Spleen (tissue), 11 donors: Measurements from ENCODE around the gene SHOX. TPM values are rescaled to one million over a fixed set of nuclear protein-coding genes. Genes with fewer than 3 reads are reported as not detected.

Experiments used
- DNase-seq: peaks from one replicate; pipeline ENCODE4 v3.0.0-alpha.2; 2020
- H3K27ac ChIP-seq, 8 donors: fragments of 200-600 bp; sonication (generic) in 7 of 8; 1 replicate in 4 of 8; 2 replicates in 4 of 8; pipeline versions ENCODE4 v1.5.0 to v1.8.0; 2016 to 2021; ENCODE audit warnings: inconsistent platforms in 4 of 8, mild to moderate bottlenecking in 4 of 8, moderate library complexity in 1 of 8
- H3K27me3 ChIP-seq, 7 donors: fragments of 200-600 bp; sonication (generic) in 6 of 7; replicated peaks in 1 of 7; 1 replicate in 4 of 7; 2 replicates in 3 of 7; pipeline versions ENCODE4 v1.5.0 to v1.8.0; 2016 to 2021; ENCODE audit warnings: inconsistent platforms in 3 of 7, mild to moderate bottlenecking in 1 of 7
- H3K36me3 ChIP-seq, 6 donors: fragments of 200-600 bp; sonication (generic) in 5 of 6; 1 replicate in 4 of 6; 2 replicates in 2 of 6; pipeline versions ENCODE4 v1.5.0 to v1.8.0; 2016 to 2021; ENCODE audit warnings: inconsistent platforms in 2 of 6
- H3K4me1 ChIP-seq, 6 donors: fragments of 200-600 bp; sonication (generic) in 5 of 6; 1 replicate in 3 of 6; 2 replicates in 3 of 6; pipeline versions ENCODE4 v1.5.0 to v1.8.0; 2016 to 2021; ENCODE audit warnings: inconsistent platforms in 3 of 6
- H3K4me3 ChIP-seq, 8 donors: fragments of 200-600 bp; sonication (generic) in 7 of 8; 1 replicate in 4 of 8; 2 replicates in 4 of 8; pipeline versions ENCODE4 v1.5.0 to v1.8.0; 2016 to 2021; ENCODE audit warnings: inconsistent platforms in 4 of 8, mild to moderate bottlenecking in 4 of 8, moderate library complexity in 2 of 8
- H3K9me3 ChIP-seq, 8 donors: fragments of 200-600 bp; sonication (generic) in 7 of 8; 1 replicate in 4 of 8; 2 replicates in 4 of 8; pipeline versions ENCODE4 v1.5.0 to v1.8.0; 2016 to 2021; ENCODE audit warnings: inconsistent platforms in 4 of 8
- POLR2A ChIP-seq, 3 donors: fragments of 450-650 bp; IDR thresholded peaks; one replicate each; pipeline ENCODE4 v1.5.1; 2017; ENCODE audit warnings: antibody characterized with exemption in 3 of 3, mild to moderate bottlenecking in 1 of 3
- POLR2AphosphoS5 ChIP-seq, 3 donors: sonication (generic); formaldehyde crosslinking; IDR thresholded peaks; one replicate each; pipeline ENCODE4 v1.5.1; 2017; ENCODE audit warnings: antibody characterized with exemption in 3 of 3
- WGBS, 5 donors: extraction: QIAGEN DNeasy Blood & Tissue Kit in 3 of 5; methylation state at CpG; one replicate each; pipeline versions ENCODE4 v1.1.5 to v1.1.7; 2013 to 2018; 5-methylcytosine and 5-hydroxymethylcytosine counted together
- intact Hi-C: fragments of 100-400 bp; cut with DNase I; formaldehyde crosslinking; loops from one replicate; pipeline ENCODE4 v1.15.0; 2023; ENCODE audit warnings: low total_unique reads
- polyA plus RNA-seq, 3 donors: library from polyadenylated mRNA; stranded (reverse); fragments of 200-250 nt; gene quantifications; one replicate each; pipeline ENCODE4 v1.2.1, GENCODE V29; 2013
- total RNA-seq, 7 donors: library from RNA; depleted of rRNA in 3 of 7; stranded (reverse); fragments of >200 nt in 3 of 7; fragmentation: NEBNext Ultra II Directional in 4 of 7; extraction: Animal tissue kit (Norgen Biotek cat#: 25700) in 4 of 7; gene quantifications; one replicate each; pipeline versions ENCODE4 v1.1.0 to v1.2.1, GENCODE V29; 2016 to 2021
- TF ChIP-seq, protein P1 (sequence below), 11 experiments: fragments of 200-600 bp in 7 of 11; fragments of 450-650 bp in 4 of 11; sonication (generic) in 4 of 11; IDR thresholded peaks in 8 of 11; conservative IDR thresholded peaks in 3 of 11; 1 replicate in 7 of 11; 2 replicates in 4 of 11; pipeline versions ENCODE4 v1.4.0 to v1.8.0; 2016 to 2021; ENCODE audit warnings: antibody characterized with exemption in 11 of 11, inconsistent platforms in 4 of 11, mild to moderate bottlenecking in 1 of 11
- donor health status: healthy with polysubstance abuse.
- donor health status: DM: no; HTN: no; CAD: no; lungs with moderate emphysema.
- donor health status: DM: no; HTN: no; CAD: no.
- donor health status: Bipolar disorder and iron deficiency.
- donor health status: healthy.
- donor health status: DM: no; HTN: no; CAD: no.
- donor health status: DM: yes; HTN: yes; CAD: no.

The SHOX gene
- total and polyA plus RNA-seq, 10 donors, result not detected

DNA sequence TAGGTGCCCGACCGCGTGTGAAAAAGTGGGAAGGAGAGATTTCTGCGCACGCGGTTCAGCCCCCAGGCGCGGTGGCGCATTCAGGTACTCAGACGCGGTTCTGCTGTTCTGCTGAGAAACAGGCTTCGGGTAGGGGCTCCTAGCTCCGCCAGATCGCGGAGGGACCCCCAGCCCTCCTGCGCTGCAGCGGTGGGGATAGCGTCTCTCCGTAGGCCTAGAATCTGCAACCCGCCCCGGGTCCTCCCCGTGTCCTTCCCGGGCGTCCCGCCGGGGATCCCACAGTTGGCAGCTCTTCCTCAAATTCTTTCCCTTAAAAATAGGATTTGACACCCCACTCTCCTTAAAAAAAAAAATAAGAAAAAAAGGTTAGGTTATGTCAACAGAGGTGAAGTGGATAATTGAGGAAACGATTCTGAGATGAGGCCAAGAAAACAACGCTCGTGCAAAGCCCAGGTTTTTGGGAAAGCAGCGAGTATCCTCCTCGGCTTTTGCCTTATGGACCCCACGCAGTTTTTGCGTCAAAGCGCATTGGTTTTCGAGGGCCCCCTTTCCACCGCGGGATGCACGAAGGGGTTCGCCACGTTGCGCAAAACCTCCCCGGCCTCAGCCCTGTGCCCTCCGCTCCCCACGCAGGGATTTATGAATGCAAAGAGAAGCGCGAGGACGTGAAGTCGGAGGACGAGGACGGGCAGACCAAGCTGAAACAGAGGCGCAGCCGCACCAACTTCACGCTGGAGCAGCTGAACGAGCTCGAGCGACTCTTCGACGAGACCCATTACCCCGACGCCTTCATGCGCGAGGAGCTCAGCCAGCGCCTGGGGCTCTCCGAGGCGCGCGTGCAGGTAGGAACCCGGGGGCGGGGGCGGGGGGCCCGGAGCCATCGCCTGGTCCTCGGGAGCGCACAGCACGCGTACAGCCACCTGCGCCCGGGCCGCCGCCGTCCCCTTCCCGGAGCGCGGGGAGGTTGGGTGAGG, 3.7 kb downstream of the SHOX start:
- peak; percentile 48 for DNase-seq
- intact Hi-C loops, result no loop called here
- H3K36me3 ChIP-seq, result no peaks in the 10 kb centered on the region
- peaks cover 0 to 25% (median 10%) of the 10 kb centered on the region in 6 donors for H3K4me1 ChIP-seq
- H3K27me3 ChIP-seq, result peaks cover 6 to 94% (median 91%) of the 10 kb centered on the region in 7 donors
- WGBS, 5 donors, result 5 to 9% (median 6%) methylated on average over 68 to 84 of the region's 84 CpGs
- TF ChIP-seq POLR2A (IDR thresholded peaks at IDR 0.05), result no peak
- TF ChIP-seq, protein P1, sequence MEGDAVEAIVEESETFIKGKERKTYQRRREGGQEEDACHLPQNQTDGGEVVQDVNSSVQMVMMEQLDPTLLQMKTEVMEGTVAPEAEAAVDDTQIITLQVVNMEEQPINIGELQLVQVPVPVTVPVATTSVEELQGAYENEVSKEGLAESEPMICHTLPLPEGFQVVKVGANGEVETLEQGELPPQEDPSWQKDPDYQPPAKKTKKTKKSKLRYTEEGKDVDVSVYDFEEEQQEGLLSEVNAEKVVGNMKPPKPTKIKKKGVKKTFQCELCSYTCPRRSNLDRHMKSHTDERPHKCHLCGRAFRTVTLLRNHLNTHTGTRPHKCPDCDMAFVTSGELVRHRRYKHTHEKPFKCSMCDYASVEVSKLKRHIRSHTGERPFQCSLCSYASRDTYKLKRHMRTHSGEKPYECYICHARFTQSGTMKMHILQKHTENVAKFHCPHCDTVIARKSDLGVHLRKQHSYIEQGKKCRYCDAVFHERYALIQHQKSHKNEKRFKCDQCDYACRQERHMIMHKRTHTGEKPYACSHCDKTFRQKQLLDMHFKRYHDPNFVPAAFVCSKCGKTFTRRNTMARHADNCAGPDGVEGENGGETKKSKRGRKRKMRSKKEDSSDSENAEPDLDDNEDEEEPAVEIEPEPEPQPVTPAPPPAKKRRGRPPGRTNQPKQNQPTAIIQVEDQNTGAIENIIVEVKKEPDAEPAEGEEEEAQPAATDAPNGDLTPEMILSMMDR (IDR thresholded peaks at IDR 0.05 in 8 of 11, conservative IDR thresholded peaks at IDR 0.05 in 3 of 11), result no peak
- TF ChIP-seq POLR2AphosphoS5 (IDR thresholded peaks at IDR 0.05), result no peak
- no peaks in the 10 kb centered on the region for H3K9me3 ChIP-seq
- no peak overlapping the region for H3K27ac ChIP-seq
- peak overlapping the region in 1 of 8 donors; percentile 8 for H3K4me3 ChIP-seq

DNA sequence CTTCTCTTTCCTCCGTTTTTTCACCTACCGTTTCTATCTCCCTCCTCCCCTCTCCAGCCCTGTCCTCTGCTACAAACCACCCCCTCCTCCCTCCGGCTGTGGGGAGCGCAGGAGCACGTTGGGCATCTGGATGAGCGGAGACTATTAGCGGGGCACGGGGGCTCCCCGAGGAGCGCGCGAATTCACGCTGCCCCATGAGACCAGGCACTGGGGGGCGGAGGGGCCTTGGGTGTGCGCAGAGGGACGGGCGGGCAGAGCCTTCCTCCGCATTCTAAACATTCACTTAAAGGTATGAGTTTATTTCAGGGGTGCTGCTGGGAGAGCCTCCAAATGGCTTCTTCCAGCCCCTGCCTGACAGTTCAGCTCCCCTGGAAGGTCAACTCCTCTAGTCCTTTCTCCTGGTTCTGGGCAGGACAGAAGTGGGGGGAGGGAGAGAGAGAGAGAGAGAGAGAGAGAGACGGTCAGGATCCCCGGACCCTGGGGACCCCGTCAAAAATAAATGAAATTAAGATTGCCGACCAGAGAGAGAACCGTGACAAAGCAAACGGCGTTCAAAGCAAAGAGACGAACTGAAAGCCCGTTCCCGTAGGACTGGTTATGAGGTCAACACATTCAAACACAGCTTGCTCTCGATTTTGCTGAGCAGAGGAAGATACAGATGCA, 5.0 kb downstream of the SHOX start:
- peak; percentile 32 for DNase-seq
- no peak overlapping the region for H3K27ac ChIP-seq
- H3K36me3 ChIP-seq, result no peaks in the 10 kb centered on the region
- no peaks in the 10 kb centered on the region for H3K9me3 ChIP-seq
- TF ChIP-seq POLR2A (IDR thresholded peaks at IDR 0.05) (no peak), POLR2AphosphoS5 (IDR thresholded peaks at IDR 0.05) (no peak)
- TF ChIP-seq, protein P1 (IDR thresholded peaks at IDR 0.05 in 8 of 11, conservative IDR thresholded peaks at IDR 0.05 in 3 of 11), result no peak
- intact Hi-C loops, result no loop called here
- peaks cover 6 to 94% (median 88%) of the 10 kb centered on the region in 7 donors for H3K27me3 ChIP-seq
- peaks cover 0 to 25% (median 10%) of the 10 kb centered on the region in 6 donors for H3K4me1 ChIP-seq
- no peak overlapping the region for H3K4me3 ChIP-seq
- 7 to 9% (median 7%) methylated on average over 29 of the region's 29 CpGs for WGBS, 5 donors

DNA sequence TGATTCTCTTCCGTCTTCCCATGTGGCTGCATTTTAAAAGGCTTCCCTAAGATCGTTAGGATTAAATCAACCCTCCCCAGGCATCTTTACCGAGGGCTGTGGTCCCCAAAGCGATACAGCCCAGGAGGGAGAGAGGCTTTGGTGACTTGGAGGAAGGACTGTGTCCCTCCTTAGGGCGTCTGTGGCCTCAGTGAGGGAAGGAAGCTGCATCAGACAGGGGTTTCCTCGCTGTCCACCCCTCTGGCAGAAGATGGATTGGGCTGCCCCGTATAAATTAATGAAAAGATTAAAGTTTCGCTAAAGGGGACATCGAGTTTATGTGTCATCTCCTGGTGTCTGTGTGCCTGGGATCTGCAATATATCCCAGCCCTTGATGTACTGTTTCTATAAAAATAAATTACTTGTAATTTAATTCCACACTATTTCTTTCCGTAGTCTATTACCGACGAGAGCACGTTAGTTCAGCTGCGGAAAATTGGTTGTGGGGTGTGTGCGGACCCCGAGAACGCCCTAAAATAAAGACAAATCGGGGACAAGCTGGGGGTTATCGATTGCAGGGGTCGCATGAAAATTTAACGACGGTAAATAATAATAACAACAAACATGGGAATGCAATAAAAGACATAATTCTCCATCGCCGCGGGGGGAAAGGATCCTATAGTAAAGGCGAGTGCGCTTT, 6.5 kb downstream of the SHOX start:
- Histone ChIP-seq H3K4me3 (peak overlapping the region in 1 of 8 donors; percentile 0), H3K27me3 (peaks cover 6 to 94% (median 86%) of the 10 kb centered on the region in 7 donors), H3K4me1 (peaks cover 0 to 18% (median 8%) of the 10 kb centered on the region in 6 donors), H3K9me3 (no peaks in the 10 kb centered on the region), H3K36me3 (no peaks in the 10 kb centered on the region), H3K27ac (no peak overlapping the region)
- TF ChIP-seq POLR2AphosphoS5 (IDR thresholded peaks at IDR 0.05) (no peak), POLR2A (IDR thresholded peaks at IDR 0.05) (no peak)
- TF ChIP-seq, protein P1 (IDR thresholded peaks at IDR 0.05 in 8 of 11, conservative IDR thresholded peaks at IDR 0.05 in 3 of 11), result no peak
- DNase-seq, result no peak
- 5 to 7% (median 6%) methylated on average over 27 of the region's 27 CpGs for WGBS, 5 donors
- intact Hi-C loops, result no loop called here
